HG03097 (cell line): ENCODE results near the gene CD244.
A peak's percentile ranks its signal among the peaks of the same experiment; 100 is the strongest.
"Not testable (repeated sequence)": the region's sequence is repeated elsewhere in the genome, so short reads cannot be mapped to it uniquely, and the experiment has no call there.

Experiments
- ATAC-seq: cut with Tn5 transposase; IDR thresholded peaks from one replicate; pipeline ENCODE4 v1.9.1; 2021; ENCODE audit not compliant: unreplicated experiment, low FRiP score

The CD244 gene

DNA sequence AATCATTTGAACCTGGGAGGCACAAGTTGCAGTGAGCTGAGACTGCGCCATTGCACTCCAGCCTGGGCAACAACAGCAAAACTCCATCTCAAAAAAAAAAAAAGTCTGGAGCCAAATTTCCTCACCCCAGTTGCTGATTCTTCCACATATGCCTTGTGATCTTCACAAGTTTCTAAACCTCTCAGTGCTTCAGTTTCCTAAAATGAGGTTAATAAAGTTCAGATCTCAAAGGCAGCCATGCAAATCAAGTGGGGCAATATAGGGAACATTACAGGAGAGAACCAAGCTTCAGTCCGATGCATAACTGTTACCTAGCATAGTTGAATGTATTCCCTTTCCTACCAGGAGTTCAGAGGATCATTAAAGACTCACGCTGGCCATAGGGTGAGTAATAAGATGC, 17.5 kb upstream of the CD244 start:
- ATAC-seq: no peak

DNA sequence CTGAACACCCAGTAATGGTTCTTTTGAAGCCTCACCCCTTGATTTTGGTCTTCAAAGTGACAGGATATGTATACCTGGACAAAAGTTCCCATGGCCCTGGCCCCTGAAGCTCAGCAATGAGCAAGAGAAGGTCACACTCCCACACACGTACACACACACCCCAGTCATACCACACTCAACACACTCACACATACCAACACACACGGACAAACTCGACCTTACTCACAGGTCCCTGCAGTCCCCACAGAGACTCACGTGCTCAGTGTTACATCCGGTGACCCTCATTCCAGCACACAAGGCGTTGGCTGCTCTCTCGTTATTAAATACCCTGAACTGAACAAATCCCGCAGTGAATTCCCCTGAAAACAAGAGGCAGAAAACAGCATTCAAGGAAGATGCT, 16.4 kb upstream of the CD244 start:
- ATAC-seq: no peak

DNA sequence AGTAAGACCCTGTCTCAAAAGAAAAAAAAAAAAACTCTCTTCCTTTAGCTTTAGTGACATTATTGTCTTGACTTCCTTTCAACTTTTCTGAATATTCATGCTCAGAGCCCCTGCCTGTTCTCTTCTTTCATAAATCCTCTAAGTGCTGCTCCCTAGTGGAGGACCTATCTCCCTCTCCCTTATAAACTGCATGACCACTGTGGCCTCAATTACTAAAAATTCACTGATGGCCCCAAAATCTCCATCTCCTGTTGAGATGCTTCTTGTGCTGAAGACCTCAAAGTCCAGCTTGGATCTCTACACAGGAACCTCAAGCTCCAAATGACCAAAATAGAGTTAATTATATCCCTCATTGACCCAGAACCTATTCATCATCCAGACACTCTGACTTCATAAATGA, 14.5 kb upstream of the CD244 start:
- ATAC-seq: no peak

DNA sequence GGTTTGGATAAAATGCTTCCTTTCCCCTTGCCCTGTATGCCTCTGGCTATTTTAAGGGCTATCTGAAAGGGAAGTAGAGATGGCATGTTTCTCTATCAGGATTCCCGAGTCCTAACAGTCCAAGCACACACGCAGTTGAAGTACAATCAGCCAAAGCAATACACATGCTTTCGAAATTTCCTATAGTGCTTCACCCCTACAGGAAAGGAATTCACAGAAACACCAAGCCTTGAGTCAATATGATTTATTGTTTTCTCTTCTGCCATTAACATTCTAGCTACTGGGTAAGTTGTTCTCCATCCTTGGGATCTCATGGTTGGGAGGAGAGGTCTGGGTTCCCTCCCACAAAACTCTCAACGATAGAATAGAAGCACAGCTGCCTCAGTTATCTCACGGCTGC, 13.6 kb upstream of the CD244 start:
- no peak for ATAC-seq

DNA sequence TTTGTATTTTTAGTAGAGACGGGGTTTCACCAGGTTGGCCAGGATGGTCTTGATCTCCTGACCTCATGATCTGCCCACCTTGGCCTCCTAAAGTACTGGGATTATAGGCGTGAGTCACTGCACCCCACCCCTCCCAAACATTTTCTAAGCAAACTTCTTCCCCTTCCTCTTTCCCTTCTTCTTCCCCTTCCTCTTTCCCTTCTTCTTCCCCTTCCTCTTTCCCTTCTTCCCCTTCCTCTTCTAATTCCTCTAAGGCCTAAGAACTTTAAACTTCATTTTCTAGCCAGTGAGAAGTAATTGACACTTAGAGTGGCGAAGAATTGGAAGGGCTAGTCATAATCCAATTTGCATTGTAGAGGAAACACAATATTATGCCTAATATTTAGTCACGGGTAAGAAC, 12.9 kb upstream of the CD244 start:
- ATAC-seq: not testable (repeated sequence)

DNA sequence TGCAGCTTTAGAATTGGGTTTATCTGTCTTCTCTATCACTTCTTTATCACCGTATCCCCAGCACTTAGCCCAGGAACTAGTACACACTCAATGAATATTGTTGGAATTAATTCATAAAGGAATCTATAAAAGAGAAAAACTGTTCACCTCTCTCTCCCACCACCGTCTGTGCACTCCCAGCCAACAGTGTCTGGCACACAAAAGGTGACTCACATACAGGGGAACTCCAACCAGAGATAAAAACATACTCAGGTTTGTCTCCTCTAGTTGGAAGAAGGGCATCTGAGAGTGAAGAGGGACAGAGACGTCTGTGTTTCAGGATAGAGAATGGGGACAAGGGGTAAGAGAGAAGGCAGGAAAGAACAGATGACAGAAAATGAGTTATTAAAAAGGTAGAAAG, 12.2 kb upstream of the CD244 start:
- ATAC-seq: no peak

DNA sequence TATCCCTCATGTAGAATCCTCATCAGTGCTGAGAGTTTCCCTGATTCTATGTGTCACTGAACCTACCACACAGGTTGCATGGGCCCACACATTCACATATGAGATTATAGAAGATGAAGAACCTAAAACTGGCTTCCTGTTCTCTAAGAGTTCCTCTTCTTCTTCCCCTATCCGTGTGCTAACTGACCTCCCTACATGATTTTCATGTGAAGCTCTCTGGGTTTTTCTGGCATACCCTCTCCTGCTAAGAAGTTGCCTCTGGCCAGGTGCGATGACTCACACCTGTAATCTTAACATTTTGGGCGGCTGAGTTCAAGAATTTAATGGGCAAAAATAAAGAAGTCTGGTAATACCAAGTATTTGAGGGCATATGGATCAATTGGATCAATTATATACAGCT, 5.5 kb upstream of the CD244 start:
- ATAC-seq: no peak

DNA sequence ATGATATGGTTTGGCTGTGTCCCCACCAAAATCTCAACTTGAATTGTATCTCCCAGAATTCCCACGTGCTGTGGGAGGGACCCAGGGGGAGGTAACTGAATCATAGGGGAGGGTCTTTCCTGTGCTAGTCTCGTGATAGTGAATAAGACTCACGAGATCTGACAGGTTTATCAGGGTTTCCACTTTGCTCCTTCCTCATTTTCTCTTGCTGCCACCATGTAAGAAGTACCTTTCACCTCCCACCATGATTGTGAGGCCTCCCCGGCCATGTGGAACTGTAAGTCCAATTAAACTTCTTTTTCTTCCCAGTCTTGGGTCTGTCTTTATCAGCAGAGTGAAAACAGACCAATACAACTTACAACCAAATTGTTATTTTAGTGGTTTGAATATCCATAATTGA, 5.0 kb upstream of the CD244 start:
- ATAC-seq: not testable (repeated sequence)

DNA sequence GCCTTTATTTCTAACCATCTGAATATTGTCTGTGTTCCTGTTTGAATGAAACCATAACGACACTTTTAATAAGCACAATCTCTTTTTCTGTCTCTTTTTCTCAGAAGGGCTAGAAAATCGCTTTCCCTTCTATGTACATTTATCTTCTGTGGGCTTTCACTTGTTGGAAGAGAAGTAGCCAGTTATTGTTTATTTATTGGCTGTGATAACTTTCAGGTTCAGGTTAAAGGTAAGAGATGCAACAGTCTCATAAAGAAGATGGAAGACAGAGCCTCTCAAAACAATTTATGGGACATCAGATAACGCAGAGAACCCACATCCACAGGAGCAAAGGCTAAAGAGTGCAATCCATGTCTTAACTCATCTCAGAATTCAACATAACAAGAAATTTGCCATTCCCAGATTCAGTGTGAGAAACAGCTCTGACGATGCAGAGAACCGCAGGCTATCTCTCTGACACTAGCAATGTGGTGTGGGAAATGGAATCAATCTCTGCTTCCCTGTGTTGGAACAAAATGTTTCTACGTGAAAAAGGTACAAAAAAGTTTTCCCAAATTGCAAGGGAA, 4.1 kb upstream of the CD244 start:
- no peak for ATAC-seq

DNA sequence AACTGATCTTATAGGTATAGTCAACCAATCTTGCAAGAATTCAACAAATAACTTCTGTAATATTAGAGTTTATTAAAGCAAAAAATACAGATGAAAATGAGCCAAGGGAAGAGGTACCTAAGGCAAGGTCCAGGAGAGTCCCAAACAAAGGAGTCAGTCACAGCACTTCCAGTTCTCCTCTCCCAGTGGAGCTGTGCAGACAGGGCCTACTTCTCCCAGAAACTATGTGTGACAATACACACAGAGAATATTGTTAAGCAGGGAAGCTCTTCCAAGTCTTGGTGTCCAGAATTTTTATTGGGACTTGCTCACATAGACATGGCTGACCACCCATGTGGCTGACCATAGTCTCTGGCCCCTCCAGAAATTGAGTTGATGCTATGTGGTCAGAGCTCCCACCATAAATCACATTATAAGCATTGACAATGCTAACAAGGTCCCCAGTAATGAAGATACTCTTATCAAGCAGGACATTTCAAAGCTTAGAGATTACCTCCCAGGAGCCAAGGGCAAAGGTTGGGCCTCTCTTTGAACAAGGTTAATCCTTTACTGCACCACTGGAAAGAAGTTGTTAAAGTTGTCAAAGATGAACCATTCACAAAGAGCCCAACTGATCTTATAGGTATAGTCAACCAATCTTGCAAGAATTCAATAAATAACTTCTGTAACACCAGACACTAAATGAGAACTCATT, 3.5 kb upstream of the CD244 start:
- no peak for ATAC-seq

DNA sequence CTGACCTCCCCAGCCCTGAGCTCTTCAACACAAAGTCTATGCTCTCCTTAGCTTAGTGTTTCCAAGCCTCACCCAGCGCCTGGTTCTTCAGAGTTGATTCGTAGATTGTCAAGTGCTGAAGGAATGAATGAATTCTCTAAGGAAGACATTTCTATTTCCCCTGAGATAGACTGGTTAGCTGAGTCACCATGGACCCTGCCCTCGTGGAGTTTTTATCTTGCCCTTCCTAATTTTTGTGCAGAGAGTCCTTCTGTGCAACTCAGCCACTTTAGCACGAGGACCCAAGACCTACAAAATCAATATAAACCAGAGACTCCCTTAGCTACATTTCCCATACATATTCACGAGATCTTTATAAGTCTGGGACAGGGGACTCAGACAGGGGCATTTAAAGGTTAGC, 2.6 kb upstream of the CD244 start:
- no peak for ATAC-seq

DNA sequence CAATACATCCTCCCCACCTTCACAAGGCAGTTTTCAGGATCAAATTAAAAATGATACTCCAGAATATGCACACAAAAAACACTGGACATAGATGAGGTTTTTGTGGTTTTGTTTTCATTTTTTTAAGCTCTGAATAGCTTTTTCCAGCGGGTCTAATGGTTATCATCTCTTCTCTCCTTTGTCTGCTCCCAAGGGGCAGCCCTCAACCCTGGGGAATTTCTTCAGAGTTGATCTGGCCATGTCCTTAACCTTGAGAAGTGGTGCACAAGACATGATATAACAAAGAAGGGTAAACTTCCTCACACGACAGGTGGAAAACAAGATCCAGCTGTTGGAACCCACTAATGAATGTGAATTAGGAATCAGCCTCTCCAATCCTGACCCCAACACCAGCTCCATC, 1.5 kb upstream of the CD244 start:
- no peak for ATAC-seq

DNA sequence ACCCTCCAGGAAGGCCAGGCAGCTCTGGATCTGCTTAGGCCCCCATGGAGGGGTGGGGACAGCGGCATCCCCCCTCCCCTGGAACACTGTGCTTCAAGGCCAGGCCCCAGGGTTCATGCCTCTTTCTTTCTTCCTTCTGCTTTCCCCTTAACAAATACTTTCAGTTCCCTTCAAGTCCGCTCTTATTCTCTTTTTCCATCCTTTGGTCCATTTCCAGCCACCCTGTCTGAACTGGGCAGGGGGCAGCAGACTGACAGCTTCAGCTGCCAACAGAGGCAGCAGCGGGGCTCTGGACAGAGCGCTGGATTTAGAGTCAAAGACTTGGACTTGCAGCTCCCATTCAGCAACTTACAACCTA, 1.1 kb upstream of the CD244 start:
- ATAC-seq: no peak

DNA sequence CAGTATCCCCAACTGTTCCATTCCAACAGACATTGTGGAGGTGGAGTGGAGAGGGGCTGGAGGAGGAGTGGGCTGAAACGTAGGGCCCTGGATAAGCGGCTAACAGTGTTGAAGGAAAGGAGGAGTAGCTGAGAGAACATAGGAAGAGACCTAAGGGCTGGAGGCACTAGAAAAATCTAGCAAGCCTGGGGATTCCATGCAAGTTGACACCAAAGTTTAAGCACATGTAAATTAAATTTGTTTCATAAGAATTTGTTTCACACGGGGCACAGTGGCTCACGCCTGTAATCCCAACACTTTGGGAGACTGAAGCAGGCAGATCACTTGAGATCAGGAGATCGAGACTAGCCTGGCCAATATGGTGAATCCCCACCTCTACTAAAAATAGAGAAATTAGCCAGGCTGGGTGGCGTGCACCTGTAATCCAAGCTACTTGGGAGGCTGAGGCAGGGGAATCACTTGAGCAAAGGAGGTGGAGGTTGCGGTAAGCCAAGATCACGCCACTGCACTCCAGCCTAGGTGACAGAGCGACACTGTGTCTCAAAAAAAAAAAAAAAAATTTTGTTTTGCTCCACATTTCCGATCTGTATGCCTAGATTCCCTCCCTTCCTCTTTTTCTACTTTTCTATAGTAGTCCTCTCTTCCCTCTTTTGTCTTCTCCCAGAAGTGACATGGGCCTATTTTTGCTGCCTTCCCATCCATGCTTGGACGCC, 530 bp upstream of the CD244 start:
- ATAC-seq: no peak

DNA sequence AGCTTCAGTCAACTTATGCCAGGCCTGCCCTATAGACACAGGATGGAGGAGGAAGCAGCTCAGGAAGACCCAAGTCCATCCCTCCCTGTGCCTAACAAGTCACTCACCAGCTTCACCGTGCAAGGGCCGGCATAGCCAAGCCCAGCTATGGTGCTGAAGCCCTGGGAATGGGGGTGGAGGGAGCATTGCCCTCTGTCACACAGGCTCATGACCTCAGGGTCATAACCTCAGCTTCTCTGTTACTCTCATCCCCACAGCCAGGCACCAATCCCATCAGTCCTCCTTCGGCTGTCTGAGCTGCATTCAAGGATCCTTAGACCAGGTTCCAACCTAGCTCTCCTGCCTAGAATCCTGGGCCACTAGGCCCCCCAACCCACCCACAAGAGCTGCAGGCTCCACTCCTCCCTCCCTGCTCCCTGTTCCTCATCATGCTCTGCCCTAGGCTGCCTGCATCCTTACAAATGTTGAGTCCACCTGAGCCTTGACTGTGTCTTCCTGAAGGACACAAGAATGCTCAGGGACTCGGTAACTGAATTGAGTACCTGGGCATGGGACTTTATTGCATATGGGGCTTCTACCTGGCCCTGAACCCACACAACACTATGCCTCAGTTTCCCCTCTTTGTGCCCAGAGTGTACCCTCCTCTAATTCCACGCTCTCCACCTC, 1.7 kb downstream of the CD244 start:
- no peak for ATAC-seq

DNA sequence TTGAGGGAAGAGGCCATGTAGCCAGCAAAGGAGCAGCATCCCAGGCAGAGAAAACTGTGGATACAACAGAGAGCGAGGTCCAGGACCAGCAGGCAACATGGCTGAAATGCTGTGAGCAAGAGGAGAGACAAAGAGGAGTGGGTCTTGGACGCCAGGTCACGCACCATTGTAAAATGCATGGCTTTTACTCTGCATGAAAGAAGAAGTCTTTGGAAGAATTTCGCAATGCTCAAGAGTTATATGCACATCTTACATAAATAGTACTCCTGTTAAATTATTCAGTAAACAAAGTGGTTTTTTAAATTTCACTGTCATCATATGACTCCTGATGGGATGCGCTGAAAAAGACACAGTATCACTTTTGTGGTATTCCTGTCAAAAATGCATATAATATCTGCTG, 3.5 kb downstream of the CD244 start:
- ATAC-seq: no peak

DNA sequence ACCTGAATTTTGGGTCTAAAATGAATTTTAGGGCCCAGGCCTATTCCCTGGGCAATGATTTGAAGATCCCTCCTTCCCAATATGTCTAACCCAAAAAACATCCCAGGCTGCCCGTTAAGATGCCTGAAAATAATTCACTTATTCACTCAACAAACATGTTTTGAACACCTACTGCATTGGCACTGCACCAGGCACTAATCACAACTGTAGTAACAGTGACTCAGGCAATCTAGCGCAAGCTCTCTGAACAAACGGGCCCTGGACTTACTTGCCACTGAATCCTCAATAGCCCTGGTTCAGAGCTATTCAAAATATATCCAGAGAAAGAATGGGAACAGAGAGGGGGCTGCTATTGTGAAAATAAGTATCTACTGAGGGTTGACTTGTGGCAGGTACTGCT, 4.2 kb downstream of the CD244 start:
- ATAC-seq: no peak

DNA sequence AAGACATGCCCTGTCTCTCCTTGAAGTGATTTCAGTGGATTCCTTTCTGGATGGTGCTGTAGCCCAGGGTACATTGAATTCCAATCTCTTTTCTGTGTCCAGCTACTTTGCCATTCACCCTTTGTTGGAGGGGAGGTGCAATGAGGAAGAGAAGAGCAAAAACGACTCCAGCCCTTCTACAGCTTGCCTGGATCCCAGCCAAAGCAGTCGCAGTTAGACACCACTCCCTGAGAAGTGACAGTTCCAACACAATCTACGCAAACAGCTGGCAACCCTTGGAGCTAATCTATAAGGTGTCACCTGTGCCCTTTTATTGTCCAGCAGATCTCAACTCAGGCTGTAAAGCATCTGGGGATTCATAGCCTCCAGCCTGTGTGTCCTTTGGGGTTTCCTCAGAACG, 4.6 kb downstream of the CD244 start:
- no peak for ATAC-seq

DNA sequence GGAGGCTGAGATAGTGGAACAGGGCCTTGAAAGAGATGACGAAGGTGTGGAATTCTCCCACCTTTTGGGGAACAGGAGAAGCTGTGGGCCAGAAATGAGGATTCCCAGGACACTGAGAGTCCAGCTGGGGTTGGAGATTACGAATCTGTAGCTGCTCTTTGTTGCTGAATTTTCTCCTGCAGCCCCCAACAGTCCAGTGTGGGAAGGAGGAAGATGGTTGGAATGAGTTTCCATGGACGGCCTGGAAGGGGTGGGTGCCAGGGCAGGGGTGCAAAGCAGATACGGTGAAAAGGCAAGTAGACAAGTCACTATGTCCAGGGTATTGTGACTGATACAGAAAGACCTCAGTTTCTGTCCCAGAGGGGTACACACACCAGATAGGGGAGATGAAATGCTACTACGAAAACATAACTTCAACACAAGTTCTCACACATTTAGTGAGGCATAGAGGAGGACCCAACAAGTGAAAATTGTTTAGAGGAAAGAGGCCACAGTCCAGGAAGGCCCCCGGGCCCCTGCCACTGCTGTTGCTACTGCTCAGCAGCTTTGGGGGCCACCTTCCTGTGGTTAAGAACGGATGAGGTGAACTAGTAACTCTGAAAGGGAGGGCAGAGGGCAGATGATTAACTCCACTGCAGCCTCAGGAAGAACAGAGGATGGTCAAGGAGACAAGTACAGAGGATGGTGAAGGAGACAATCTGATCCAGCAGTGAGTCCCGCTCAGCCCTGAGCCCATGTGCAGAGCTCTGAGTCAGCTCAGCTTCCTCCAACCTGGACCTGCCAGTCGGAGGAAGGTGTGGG, 7.3 kb downstream of the CD244 start:
- peak; percentile 92 for ATAC-seq

DNA sequence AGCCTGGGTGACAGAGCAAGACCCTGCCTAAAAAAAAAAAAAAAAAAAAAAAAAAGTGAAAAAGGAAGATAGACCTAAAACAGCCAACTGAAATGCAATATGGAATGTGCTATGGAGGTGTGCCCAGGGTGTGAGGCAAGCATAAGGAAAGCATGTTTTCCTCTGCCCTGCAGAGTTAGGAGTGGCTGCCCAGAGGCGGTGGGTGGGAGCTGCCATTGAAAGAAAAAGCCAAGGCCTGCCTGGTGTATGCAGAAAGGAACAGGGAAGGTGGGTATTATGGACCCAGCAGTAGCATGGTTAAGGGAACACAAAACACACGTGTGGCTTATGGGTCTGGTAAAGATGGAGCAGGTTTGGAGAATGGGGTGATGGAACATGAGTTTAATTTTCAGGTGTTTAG, 8.9 kb downstream of the CD244 start:
- no peak for ATAC-seq

DNA sequence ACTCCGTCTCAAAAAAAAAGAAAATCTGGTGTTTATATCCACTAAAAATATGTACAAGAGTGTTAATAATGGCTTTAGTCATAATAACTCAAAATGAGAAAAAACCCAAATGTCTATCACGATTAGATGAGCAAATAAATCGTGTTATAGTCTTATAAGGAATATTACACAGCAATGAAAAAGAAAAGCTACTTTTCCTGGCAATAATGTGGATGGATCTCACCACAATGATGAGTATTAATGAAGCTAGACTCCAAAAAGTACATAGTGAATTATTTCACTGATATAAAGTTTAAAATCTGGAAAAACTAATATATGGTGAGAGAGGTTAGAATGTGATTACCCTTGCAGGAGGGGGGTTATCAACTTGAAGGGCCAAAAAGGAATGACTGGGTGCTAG, 9.7 kb downstream of the CD244 start:
- no peak for ATAC-seq
